A549 (cell line): Measurements from ENCODE around the gene DIP2C. TPM values are rescaled to one million over a fixed set of nuclear protein-coding genes. Genes with fewer than 3 reads are reported as not detected.

ENCODE experiments used
- ATAC-seq, 2 experiments: fragments of 200-7000 bp in 1 of 2; fragments of >200 bp in 1 of 2; cut with Nextera tagmentation in 1 of 2; cut with Tn5 transposase in 1 of 2; 3 replicates each; pipeline versions ENCODE4 v1.8.0 to v1.9.1; 2018 to 2020; ENCODE audit warnings: mild to moderate bottlenecking in 1 of 2, moderate library complexity in 1 of 2
- CTCF ChIA-PET: fragments of 300-600 bp; sonication (Branson Sonifier 250); formaldehyde crosslinking; extraction: SDS; loops from one replicate; lab custom pipeline; 2021; ENCODE audit warnings: antibody characterized with exemption, inconsistent platforms; lab: Yijun Ruan, JAX
- POLR2A ChIA-PET: fragments of 350-600 bp; formaldehyde crosslinking; extraction: SDS; loops from one replicate; lab custom pipeline; 2021; ENCODE audit warnings: antibody characterized with exemption, inconsistent platforms; lab: Yijun Ruan, JAX
- DNase-seq, 2 experiments: peaks; one replicate each; pipeline versions ENCODE4 v3.0.0 to v3.0.0-alpha.2; 2011 to 2016; ENCODE audit warnings: low read depth in 1 of 2, low spot score in 1 of 2
- FAIRE-seq: peaks from 2 replicates; lab custom pipeline; 2011; peaks lifted over from hg19 to GRCh38; lab: Jason Lieb, UNC
- H3K27ac ChIP-seq, 2 experiments: fragments of >200 bp; sonication (Bioruptor Twin); formaldehyde crosslinking; 3 replicates each; pipeline ENCODE4 v1.5.1; 2016 to 2017
- H3K4me1 ChIP-seq: fragments of >200 bp; sonication (Bioruptor Twin); formaldehyde crosslinking; 3 replicates; pipeline ENCODE4 v1.6.1; 2016
- H3K4me2 ChIP-seq: fragments of >200 bp; sonication (Bioruptor Twin); formaldehyde crosslinking; 3 replicates; pipeline ENCODE4 v1.6.1; 2016
- H3K4me3 ChIP-seq: fragments of >200 bp; sonication (Bioruptor Twin); formaldehyde crosslinking; 3 replicates; pipeline ENCODE4 v1.5.1; 2016
- H3K9me3 ChIP-seq: fragments of >200 bp; sonication (Bioruptor Twin); formaldehyde crosslinking; 3 replicates; pipeline ENCODE4 v1.6.1; 2016
- BHLHE40 ChIP-seq: IDR thresholded peaks from 2 replicates; pipeline ENCODE4 v1.6.1; 2012; ENCODE audit warnings: low read depth, low read length, inconsistent platforms
- EHF ChIP-seq: fragments of 250-450 bp; sonication (Bioruptor Pico); IDR thresholded peaks from 2 replicates; pipeline ENCODE4 v1.5.0; 2020; ENCODE audit warnings: mild to moderate bottlenecking
- EHMT2 ChIP-seq: fragments of 200-600 bp; sonication (generic); IDR thresholded peaks from 2 replicates; pipeline ENCODE4 v1.6.1; 2016; ENCODE audit warnings: antibody characterized with exemption, low read depth, mild to moderate bottlenecking, moderate library complexity
- HDAC2 ChIP-seq: fragments of 200-600 bp; sonication (generic); IDR thresholded peaks from 2 replicates; pipeline ENCODE4 v1.6.1; 2016
- HOXB5 ChIP-seq: fragments of 250-450 bp; sonication (Bioruptor Pico); IDR thresholded peaks from 2 replicates; pipeline ENCODE4 v1.5.0; 2020; ENCODE audit warnings: mild to moderate bottlenecking, moderate library complexity
- JUNB ChIP-seq: fragments of >200 bp; sonication (Bioruptor Twin); formaldehyde crosslinking; IDR thresholded peaks from 2 replicates; pipeline ENCODE4 v1.6.1; 2016
- KDM1A ChIP-seq: fragments of 200-600 bp; sonication (generic); IDR thresholded peaks from 2 replicates; pipeline ENCODE4 v1.6.1; 2016; ENCODE audit warnings: low read depth, mild to moderate bottlenecking
- MYC ChIP-seq: IDR thresholded peaks from 2 replicates; pipeline ENCODE4 v1.6.1; 2012; ENCODE audit warnings: mild to moderate bottlenecking, inconsistent platforms, low read length, improper control_type of control experiment, borderline replicate concordance
- NFE2L2 ChIP-seq: fragments of 150-350 bp; conservative IDR thresholded peaks from 2 replicates; pipeline ENCODE4 v1.6.1; 2014; ENCODE audit warnings: low read length
- POLR2A ChIP-seq: IDR thresholded peaks from 2 replicates; pipeline ENCODE4 v1.6.1; 2012; ENCODE audit warnings: mild to moderate bottlenecking, low read length
- RAD21 ChIP-seq, 2 experiments: fragments of >200 bp in 1 of 2; sonication (Bioruptor Twin) in 1 of 2; formaldehyde crosslinking in 1 of 2; IDR thresholded peaks in 1 of 2; conservative IDR thresholded peaks in 1 of 2; 2 replicates in 1 of 2; 3 replicates in 1 of 2; pipeline ENCODE4 v1.6.1; 2012 to 2018; ENCODE audit warnings: inconsistent platforms in 1 of 2
- RCOR1 ChIP-seq: fragments of 150-350 bp; IDR thresholded peaks from 2 replicates; pipeline ENCODE4 v1.6.1; 2014; ENCODE audit warnings: antibody characterized with exemption, low read length, low read depth
- REST ChIP-seq: fragments of 200-600 bp; sonication (generic); IDR thresholded peaks from 2 replicates; pipeline ENCODE4 v1.6.1; 2016; ENCODE audit warnings: antibody characterized with exemption, mild to moderate bottlenecking, moderate library complexity
- TFCP2L1 ChIP-seq: fragments of 250-450 bp; sonication (Bioruptor Pico); IDR thresholded peaks from 2 replicates; pipeline ENCODE4 v1.5.0; 2021; ENCODE audit warnings: mild to moderate bottlenecking
- WGBS: methylation state at CpG from one replicate; pipeline ENCODE4 v1.1.6; 2017; ENCODE audit errors: missing lambda C conversion rate; 5-methylcytosine and 5-hydroxymethylcytosine counted together
- polyA plus RNA-seq, 4 experiments: library from polyadenylated mRNA; depleted of rRNA in 3 of 4; stranded (reverse); fragments of >200 nt; fragmentation: RNase III in 1 of 4; extraction: RNeasy Plus Mini Kit Qiagen cat#74134 plus additional on column Dnase treatment in 1 of 4; gene quantifications; 2 replicates in 3 of 4; 3 replicates in 1 of 4; pipeline ENCODE4 v1.2.3, GENCODE V29; 2011 to 2017
- TF ChIP-seq, protein P1 (sequence below): fragments of 250-450 bp; sonication (Bioruptor Pico); IDR thresholded peaks from 2 replicates; pipeline ENCODE4 v1.5.0; 2021; ENCODE audit warnings: mild to moderate bottlenecking, moderate library complexity, borderline replicate concordance
- TF ChIP-seq, protein P2 (sequence below): fragments of >200 bp; sonication (Bioruptor Twin); formaldehyde crosslinking; IDR thresholded peaks from 3 replicates; pipeline ENCODE4 v1.5.1; 2016
- TF ChIP-seq, protein P3 (sequence below): fragments of 450-650 bp; IDR thresholded peaks from 2 replicates; pipeline ENCODE4 v1.6.1; 2014; ENCODE audit warnings: antibody characterized with exemption
- TF ChIP-seq, protein P4 (sequence below): fragments of >200 bp; sonication (Bioruptor Twin); formaldehyde crosslinking; IDR thresholded peaks from 2 replicates; pipeline ENCODE4 v1.6.1; 2016
- TF ChIP-seq, protein P5 (sequence below): IDR thresholded peaks from 2 replicates; pipeline ENCODE4 v1.6.1; 2012

The DIP2C gene
- polyA plus RNA-seq, 2 of the 4 experiments (the other 2 are of a cell fraction) = 3.7 to 5.0 TPM

DNA sequence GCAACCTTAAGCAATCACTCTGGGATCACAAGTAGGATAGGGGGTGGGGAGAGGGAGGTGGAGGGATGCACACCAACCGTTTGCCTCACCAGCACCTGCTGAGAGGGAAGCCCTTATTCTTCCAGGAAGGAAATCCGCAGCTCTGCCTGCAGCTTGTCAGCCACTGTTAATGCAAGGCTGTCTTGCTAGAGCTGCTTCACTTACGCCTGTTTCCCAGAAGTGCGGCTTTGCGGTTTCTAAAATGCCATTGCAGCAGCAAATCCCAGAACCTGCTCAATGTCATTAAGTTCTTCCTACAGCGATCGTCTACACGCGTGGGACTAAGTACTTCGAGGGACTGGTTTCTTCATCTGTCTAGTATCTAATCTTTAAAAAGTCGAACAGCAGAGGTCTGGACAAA lies 363.1 kb downstream of the DIP2C start (continued):
- TF ChIP-seq, protein P1, sequence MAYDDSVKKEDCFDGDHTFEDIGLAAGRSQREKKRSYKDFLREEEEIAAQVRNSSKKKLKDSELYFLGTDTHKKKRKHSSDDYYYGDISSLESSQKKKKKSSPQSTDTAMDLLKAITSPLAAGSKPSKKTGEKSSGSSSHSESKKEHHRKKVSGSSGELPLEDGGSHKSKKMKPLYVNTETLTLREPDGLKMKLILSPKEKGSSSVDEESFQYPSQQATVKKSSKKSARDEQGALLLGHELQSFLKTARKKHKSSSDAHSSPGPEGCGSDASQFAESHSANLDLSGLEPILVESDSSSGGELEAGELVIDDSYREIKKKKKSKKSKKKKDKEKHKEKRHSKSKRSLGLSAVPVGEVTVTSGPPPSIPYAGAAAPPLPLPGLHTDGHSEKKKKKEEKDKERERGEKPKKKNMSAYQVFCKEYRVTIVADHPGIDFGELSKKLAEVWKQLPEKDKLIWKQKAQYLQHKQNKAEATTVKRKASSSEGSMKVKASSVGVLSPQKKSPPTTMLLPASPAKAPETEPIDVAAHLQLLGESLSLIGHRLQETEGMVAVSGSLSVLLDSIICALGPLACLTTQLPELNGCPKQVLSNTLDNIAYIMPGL = no peak

- Histone ChIP-seq H3K4me2 (no peak overlapping the region), H3K9me3 (no peaks in the 10 kb centered on the region), H3K27ac (peak overlapping the region in 1 of 2 experiments; percentile 85; a peak in 1 of 6 replicates), H3K4me3 (no peak overlapping the region), H3K4me1 (peaks cover 26% of the 10 kb centered on the region)
- FAIRE-seq (no peak), ATAC-seq (no peak), DNase-seq (no peak)
- TF ChIP-seq NFE2L2 (no peak), HDAC2 (no peak), BHLHE40 (no peak)
- ChIA-PET POLR2A (no interaction called here), CTCF (no interaction called here)
- WGBS = 93% methylated on average over 8 of the region's 8 CpGs
Measured at GRCh38 chr10:325282-325681, 364.2 kb downstream of the DIP2C start.

GRCh38 chr10:324593-324992 lies 364.9 kb downstream of the DIP2C start:
- no peaks in the 10 kb centered on the region for H3K9me3 ChIP-seq
- POLR2A ChIA-PET = no interaction called here
- peak overlapping the region; percentile 67 for H3K4me2 ChIP-seq
- FAIRE-seq = no peak
- no peak for ATAC-seq
- 90% methylated on average over 15 of the region's 15 CpGs for WGBS
- CTCF ChIA-PET = interaction anchor here (1.2 kb wide), 1 partner anchor 23 kb away, joined by 3 read pairs; no protein-coding TSS in a partner anchor
- H3K4me3 ChIP-seq = no peak overlapping the region
- TF ChIP-seq POLR2A = no peak
- TF ChIP-seq, protein P2, sequence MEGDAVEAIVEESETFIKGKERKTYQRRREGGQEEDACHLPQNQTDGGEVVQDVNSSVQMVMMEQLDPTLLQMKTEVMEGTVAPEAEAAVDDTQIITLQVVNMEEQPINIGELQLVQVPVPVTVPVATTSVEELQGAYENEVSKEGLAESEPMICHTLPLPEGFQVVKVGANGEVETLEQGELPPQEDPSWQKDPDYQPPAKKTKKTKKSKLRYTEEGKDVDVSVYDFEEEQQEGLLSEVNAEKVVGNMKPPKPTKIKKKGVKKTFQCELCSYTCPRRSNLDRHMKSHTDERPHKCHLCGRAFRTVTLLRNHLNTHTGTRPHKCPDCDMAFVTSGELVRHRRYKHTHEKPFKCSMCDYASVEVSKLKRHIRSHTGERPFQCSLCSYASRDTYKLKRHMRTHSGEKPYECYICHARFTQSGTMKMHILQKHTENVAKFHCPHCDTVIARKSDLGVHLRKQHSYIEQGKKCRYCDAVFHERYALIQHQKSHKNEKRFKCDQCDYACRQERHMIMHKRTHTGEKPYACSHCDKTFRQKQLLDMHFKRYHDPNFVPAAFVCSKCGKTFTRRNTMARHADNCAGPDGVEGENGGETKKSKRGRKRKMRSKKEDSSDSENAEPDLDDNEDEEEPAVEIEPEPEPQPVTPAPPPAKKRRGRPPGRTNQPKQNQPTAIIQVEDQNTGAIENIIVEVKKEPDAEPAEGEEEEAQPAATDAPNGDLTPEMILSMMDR = no peak
- TF ChIP-seq, protein P3, sequence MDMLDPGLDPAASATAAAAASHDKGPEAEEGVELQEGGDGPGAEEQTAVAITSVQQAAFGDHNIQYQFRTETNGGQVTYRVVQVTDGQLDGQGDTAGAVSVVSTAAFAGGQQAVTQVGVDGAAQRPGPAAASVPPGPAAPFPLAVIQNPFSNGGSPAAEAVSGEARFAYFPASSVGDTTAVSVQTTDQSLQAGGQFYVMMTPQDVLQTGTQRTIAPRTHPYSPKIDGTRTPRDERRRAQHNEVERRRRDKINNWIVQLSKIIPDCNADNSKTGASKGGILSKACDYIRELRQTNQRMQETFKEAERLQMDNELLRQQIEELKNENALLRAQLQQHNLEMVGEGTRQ = no peak
- no peak for TF ChIP-seq MYC
- TF ChIP-seq EHMT2 = no peak
- no peak for TF ChIP-seq JUNB
- no peak for TF ChIP-seq RCOR1
- no peak for TF ChIP-seq HOXB5 (CRISPR knock-in tag)
- no peak for TF ChIP-seq EHF (CRISPR knock-in tag)
- TF ChIP-seq BHLHE40 = no peak
- TF ChIP-seq HDAC2 = no peak
- TF ChIP-seq, protein P4, sequence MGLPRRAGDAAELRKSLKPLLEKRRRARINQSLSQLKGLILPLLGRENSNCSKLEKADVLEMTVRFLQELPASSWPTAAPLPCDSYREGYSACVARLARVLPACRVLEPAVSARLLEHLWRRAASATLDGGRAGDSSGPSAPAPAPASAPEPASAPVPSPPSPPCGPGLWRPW = no peak
- DNase-seq = no peak
- H3K27ac ChIP-seq = peak overlapping the region; percentile 64 to 85
- peaks cover 21% of the 10 kb centered on the region for H3K4me1 ChIP-seq

DNA sequence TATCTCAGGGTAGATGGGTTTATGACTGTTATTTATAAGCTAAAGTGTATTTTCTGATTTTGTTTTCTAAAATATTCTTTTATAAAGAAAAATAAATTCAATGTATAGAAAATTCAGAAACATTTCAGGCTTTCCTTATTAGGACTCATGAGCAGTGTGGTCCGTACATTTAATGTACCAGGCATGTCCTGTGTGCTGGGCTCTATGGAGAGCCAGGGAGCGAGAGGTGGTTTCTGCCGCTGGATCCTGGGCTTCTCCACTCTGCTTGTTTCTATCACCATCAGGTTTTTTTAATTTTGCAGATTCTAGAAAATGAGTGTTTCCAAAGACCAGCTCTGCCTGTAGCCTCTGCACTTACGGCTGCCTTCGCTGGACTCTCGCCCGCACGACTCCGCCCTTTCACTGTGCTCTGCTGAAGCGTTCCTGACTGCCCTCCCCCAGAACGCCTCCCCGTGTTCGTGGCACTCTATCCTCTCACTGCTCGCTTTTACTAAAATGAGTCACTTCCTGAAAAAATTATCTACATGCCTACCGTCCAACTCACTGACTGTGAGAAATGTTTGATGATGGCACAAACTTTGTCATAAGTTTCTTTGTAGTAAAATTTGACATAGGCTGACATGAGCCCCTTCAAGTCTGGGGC lies 365.7 kb downstream of the DIP2C start:
- peak; percentile 32 for FAIRE-seq
- Histone ChIP-seq H3K27ac (peak overlapping the region; percentile 64 to 85), H3K4me2 (peak overlapping the region; percentile 67), H3K4me1 (peaks cover 16% of the 10 kb centered on the region), H3K4me3 (no peak overlapping the region), H3K9me3 (no peaks in the 10 kb centered on the region)
- DNase-seq = peak; percentile 81
- 12% methylated on average over 15 of the region's 15 CpGs for WGBS
- peak; percentile 99 to 100 for ATAC-seq
- POLR2A ChIA-PET = no interaction called here
- CTCF ChIA-PET = interaction anchor here (1.2 kb wide), 1 partner anchor 24 kb away, joined by 3 read pairs; no protein-coding TSS in a partner anchor
- TF ChIP-seq REST (no peak), RAD21 (conservative IDR thresholded peaks at IDR 0.05 in 1 of 2, IDR thresholded peaks at IDR 0.05 in 1 of 2) (0 out of 5 replicates have a peak, but pooled peaks of 1 of the 2 experiments have one; percentile 29), TFCP2L1 (no peak), KDM1A (no peak), JUNB (peak; percentile 46; the same call in 1 of the 2 replicates)
- TF ChIP-seq, protein P1 = no peak
- TF ChIP-seq, protein P5, sequence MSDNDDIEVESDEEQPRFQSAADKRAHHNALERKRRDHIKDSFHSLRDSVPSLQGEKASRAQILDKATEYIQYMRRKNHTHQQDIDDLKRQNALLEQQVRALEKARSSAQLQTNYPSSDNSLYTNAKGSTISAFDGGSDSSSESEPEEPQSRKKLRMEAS = peak; percentile 63
